AG09319 (cell line): ENCODE measurements around the gene PPM1J.
A peak's percentile ranks its signal among the peaks of the same experiment; 100 is the strongest.

Source experiments
- DNase-seq: peaks from one replicate; pipeline ENCODE4 v3.0.0-alpha.2; 2010; ENCODE audit warnings: low read depth; ENCODE audit errors: extremely low read depth
- CTCF ChIP-seq: IDR thresholded peaks from 2 replicates; pipeline ENCODE4 v1.5.1; 2011; ENCODE audit warnings: low read depth, mild to moderate bottlenecking, inconsistent platforms, low read length, moderate library complexity

The PPM1J gene

GRCh38 chr1:112718691-112719418 lies 3.7 kb upstream of the PPM1J start:
- TF ChIP-seq CTCF = peak; percentile 91
- no peak for DNase-seq

GRCh38 chr1:112717263-112717873 lies 2.2 kb upstream of the PPM1J start:
- no peak for DNase-seq

DNA sequence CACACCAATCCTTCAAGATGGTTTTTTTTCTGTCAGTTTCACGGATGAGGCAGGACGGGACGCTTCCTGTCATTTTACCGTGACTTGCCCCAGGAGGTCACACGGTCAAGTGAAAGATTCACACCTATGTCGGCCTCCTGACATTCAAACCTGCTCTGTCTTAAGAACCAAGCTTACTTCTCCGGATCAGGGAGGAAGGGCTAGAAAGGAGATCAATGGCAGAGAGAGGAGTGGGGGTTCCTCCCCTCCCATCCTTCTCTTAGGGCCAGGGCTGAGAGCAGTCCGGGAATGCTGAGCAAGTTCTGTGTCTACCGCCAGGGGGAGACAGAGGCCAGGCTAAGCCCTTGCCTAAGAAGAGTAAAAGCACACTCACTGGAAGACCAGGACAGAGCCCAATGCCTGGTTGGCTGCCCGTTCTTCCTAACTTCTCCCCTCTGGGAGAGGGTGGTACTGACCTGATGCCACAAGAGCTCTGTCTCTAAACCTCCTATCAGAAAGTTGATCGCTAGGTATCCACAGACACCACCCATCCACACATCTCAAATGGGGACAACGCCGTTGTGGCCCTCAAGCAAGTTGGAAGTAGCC lies 1.1 kb upstream of the PPM1J start:
- peak; percentile 96 for TF ChIP-seq CTCF

More at GRCh38 chr1:112717263-112717873, 2.2 kb upstream of the PPM1J start:
- no peak for TF ChIP-seq CTCF

DNA sequence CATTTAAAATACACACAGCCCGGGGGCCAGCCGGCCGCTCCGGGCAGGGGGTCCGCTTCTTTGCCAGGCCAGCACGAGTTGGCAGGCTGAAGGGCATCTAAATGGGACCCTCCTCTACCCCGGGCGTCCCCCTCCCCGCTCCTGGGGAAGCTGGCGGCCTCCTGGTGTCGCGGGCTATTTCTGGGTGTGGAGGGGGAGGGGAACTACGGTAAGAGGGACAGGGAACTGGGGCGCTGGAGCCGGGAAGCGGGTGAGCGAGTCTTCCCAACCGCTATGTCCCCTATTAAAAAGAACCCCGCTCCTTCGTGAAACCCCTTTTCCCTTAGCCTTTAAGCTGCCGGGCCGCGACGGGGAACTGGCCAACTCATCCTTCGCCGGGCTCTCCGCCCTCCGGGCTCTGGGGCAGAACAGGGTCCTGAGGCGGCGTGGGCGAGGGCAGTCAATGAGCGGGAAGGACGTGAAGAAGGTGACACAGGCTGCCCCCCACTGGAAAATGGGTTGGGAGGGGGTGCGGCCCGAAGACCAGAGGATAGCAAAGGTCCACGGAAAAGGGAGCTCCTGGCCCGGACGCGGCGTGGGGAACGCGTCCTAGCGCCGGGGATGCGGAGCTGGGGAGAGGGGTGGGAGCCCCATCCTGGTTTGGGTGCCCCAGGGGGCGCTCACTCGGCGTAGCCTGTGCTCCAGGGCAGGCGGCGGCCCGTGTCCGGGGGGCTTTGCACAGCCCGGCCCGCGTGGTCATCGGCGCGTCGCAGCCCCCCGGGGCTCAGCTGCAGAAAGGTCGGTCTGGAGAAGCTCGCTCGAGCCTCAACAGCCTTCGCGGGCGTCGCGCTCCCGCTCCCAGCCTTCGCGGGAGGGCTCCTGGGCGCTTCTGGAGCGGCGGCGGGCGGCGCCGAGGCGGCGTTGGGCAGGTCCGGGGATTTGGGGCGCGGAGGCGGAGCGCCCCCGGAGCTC lies 544 bp downstream of the PPM1J start:
- no peak for DNase-seq
- TF ChIP-seq CTCF = peak; percentile 2; the same call in 1 of the 2 replicates

More for the DNA sequence above, 1.1 kb upstream of the PPM1J start:
- peak; percentile 79 for DNase-seq

DNA sequence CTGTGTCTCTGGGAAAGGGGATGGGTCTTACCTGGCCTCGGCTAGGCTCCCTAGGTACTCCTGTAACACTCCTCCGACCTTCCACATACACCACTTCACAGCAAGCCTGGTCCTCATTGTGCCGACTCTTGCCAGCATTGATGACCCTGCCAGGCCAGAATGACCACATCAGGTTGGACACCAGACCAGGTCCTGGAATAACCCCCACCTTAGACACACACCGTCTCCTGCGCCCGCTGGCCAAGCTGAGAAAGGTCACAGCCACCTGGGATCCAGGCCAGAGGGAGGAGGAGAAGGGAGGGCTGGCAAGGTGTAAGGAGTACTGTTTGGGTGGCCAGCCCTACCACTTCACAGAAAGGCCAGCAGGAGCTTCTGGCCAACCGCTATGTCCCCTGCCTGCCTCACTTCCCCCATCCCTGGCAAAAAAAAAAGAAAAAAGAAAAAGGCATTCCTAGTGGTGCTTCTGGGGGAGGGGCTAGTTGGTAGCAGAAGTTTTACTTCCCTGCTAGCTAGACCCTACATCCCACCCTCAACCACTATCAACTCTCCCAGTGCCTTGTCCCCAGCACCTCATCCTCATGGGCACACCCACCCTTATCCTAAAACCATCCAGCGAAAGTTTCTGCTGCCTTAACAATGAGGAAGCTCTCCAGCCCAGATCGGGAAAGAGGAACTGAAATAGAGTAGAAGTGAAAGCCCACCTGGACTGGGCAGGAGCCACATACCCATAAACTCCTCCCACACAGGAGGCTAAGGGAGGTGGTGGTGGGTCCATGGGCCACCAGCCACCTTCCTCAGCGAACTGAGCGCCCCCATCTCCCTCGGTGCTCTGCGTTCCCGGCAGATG lies 1.4 kb downstream of the PPM1J start:
- no peak for DNase-seq

More for the DNA sequence above, 1.4 kb downstream of the PPM1J start:
- no peak for TF ChIP-seq CTCF
